Endothelial cell of umbilical vein (primary cell): ENCODE results near the gene CCDC30. TPM values are rescaled to one million over a fixed set of nuclear protein-coding genes. Genes with fewer than 3 reads are reported as not detected.

ENCODE experiments used
- BruUV-seq: library from RNA; stranded (reverse); fragments of 400-500 nt; replicated peaks from 2 replicates; lab custom pipeline; 2021; lab: Mats Ljungman, UMichigan
- CTCF ChIA-PET: fragments of 300-600, 350-600 bp; sonication (Branson Sonifier 250); formaldehyde crosslinking; loops from one replicate; lab custom pipeline; 2021; ENCODE audit warnings: antibody characterized with exemption, inconsistent platforms; lab: Charles Lee
- POLR2A ChIA-PET: fragments of 300-600, 350-600 bp; sonication (Branson Sonifier 250); formaldehyde crosslinking; loops from one replicate; lab custom pipeline; 2021; ENCODE audit warnings: antibody characterized with exemption, inconsistent platforms; lab: Charles Lee
- DNase-seq: peaks from one replicate; pipeline ENCODE4 v3.0.0-alpha.2; 2011; ENCODE audit warnings: low read depth, low spot score
- FAIRE-seq: peaks from 2 replicates; lab custom pipeline; 2011; peaks lifted over from hg19 to GRCh38; lab: Jason Lieb, UNC
- H2AFZ ChIP-seq: 2 replicates; pipeline ENCODE4 v1.6.0; 2012; ENCODE audit warnings: low read depth, low read length, control low read depth, inconsistent platforms
- H3K27ac ChIP-seq: 2 replicates; pipeline ENCODE4 v1.5.1; 2011; ENCODE audit warnings: low read depth, mild to moderate bottlenecking, control low read depth, low read length, moderate library complexity; ENCODE audit not compliant: insufficient read depth
- H3K27me3 ChIP-seq, 2 experiments: 2 replicates each; pipeline versions ENCODE4 v1.6.0 to v1.6.1; 2011; ENCODE audit warnings: low read length in 2 of 2, mixed read lengths in 1 of 2; ENCODE audit not compliant: control insufficient read depth in 2 of 2, insufficient read depth in 2 of 2
- H3K36me3 ChIP-seq, 2 experiments: 2 replicates in 1 of 2; 3 replicates in 1 of 2; pipeline ENCODE4 v1.5.1; 2011; ENCODE audit warnings: low read length in 2 of 2, mild to moderate bottlenecking in 1 of 2, moderate library complexity in 1 of 2; ENCODE audit not compliant: control insufficient read depth in 2 of 2, insufficient read depth in 2 of 2; ENCODE audit errors: extremely low read depth in 1 of 2
- H3K4me1 ChIP-seq: 3 replicates; pipeline ENCODE4 v1.5.1; 2011; ENCODE audit warnings: mild to moderate bottlenecking, low read length; ENCODE audit not compliant: control insufficient read depth, insufficient read depth; ENCODE audit errors: extremely low read depth
- H3K4me2 ChIP-seq: 2 replicates; pipeline ENCODE4 v1.6.1; 2011; ENCODE audit warnings: low read length, control low read depth, mixed read lengths; ENCODE audit not compliant: insufficient read depth
- H3K4me3 ChIP-seq, 3 experiments: fragments of 200-600 bp in 1 of 3; sonication (generic), shearing (Covaris generic) in 1 of 3; replicated peaks in 1 of 3; 2 replicates each; pipeline ENCODE4 v1.5.1; 2011 to 2016; ENCODE audit warnings: control low read depth in 3 of 3, low read length in 3 of 3, mild to moderate bottlenecking in 2 of 3, inconsistent platforms in 1 of 3, low read depth in 1 of 3, moderate library complexity in 1 of 3; ENCODE audit not compliant: insufficient read depth in 1 of 3
- H3K79me2 ChIP-seq: 2 replicates; pipeline ENCODE4 v1.6.0; 2012; ENCODE audit warnings: low read length, inconsistent platforms; ENCODE audit not compliant: control insufficient read depth, insufficient read depth
- H3K9ac ChIP-seq: replicated peaks from 2 replicates; pipeline ENCODE3; 2011; ENCODE audit warnings: low read length, control low read depth; ENCODE audit not compliant: insufficient read depth; ENCODE audit errors: extremely low read depth
- H3K9me1 ChIP-seq: replicated peaks from 3 replicates; pipeline ENCODE4 v1.6.0; 2011; ENCODE audit warnings: mild to moderate bottlenecking, low read length; ENCODE audit not compliant: control insufficient read depth, insufficient read depth; ENCODE audit errors: extremely low read depth
- H3K9me3 ChIP-seq: replicated peaks from 2 replicates; pipeline ENCODE4 v1.5.1; 2012; ENCODE audit warnings: low read length, inconsistent platforms; ENCODE audit not compliant: control insufficient read depth, insufficient read depth
- H4K20me1 ChIP-seq: replicated peaks from 2 replicates; pipeline ENCODE3; 2011; ENCODE audit warnings: mild to moderate bottlenecking, low read length; ENCODE audit not compliant: control insufficient read depth, insufficient read depth; ENCODE audit errors: extremely low read depth
- EZH2 ChIP-seq: IDR thresholded peaks from 2 replicates; pipeline ENCODE4 v1.6.1; 2012; ENCODE audit warnings: borderline replicate concordance, low read depth, mild to moderate bottlenecking, moderate library complexity, low read length, inconsistent platforms; ENCODE audit not compliant: severe bottlenecking
- FOS ChIP-seq: IDR thresholded peaks from 2 replicates; pipeline ENCODE4 v1.6.1; 2011; ENCODE audit warnings: mild to moderate bottlenecking, low read length, moderate library complexity, borderline replicate concordance; ENCODE audit not compliant: insufficient read depth
- GATA2 ChIP-seq: IDR thresholded peaks from 2 replicates; pipeline ENCODE4 v1.7.0; 2011; ENCODE audit warnings: low read depth, mild to moderate bottlenecking, moderate library complexity, mixed read lengths, low read length; ENCODE audit not compliant: insufficient read length, insufficient read depth
- JUN ChIP-seq: IDR thresholded peaks from 2 replicates; pipeline ENCODE4 v1.6.1; 2011; ENCODE audit warnings: borderline replicate concordance, low read depth; ENCODE audit not compliant: insufficient read length, insufficient read depth
- MYC ChIP-seq: IDR thresholded peaks from one replicate; pipeline ENCODE4 v1.6.1; 2011; ENCODE audit warnings: mild to moderate bottlenecking, low read depth, low read length
- POLR2A ChIP-seq: IDR thresholded peaks from 2 replicates; pipeline ENCODE4 v1.6.1; 2012; ENCODE audit warnings: low read depth, mild to moderate bottlenecking, control low read depth, low read length
- POLR2AphosphoS5 ChIP-seq: IDR thresholded peaks from 2 replicates; pipeline ENCODE4 v1.6.1; 2012; ENCODE audit warnings: low read depth, mild to moderate bottlenecking, control low read depth, low read length, moderate library complexity; ENCODE audit not compliant: insufficient read depth
- dilution Hi-C: fragments of 300-500 bp; cut with MboI; formaldehyde crosslinking; loops from one replicate; pipeline ENCODE4 v1.15.0; 2019; ENCODE audit warnings: low sequenced_read_pairs; ENCODE audit not compliant: extremely low pct_ligation_motif_present
- intact Hi-C: fragments of 100-400 bp; cut with micrococcal nuclease; formaldehyde crosslinking; loops from one replicate; pipeline ENCODE4 v1.10.0; 2022
- polyA plus RNA-seq, 4 experiments: library from polyadenylated mRNA; depleted of rRNA in 3 of 4; stranded (reverse) in 3 of 4; unstranded in 1 of 4; fragments of >200 nt; gene quantifications; 2 replicates each; pipeline versions ENCODE4 v1.2.1 to v1.2.3, GENCODE V29; 2011 to 2012; ENCODE audit warnings: missing spikeins in 1 of 4
- total RNA-seq: library from RNA; stranded (reverse); gene quantifications from 2 replicates; pipeline ENCODE4 v1.2.3, GENCODE V29; 2021
- TF ChIP-seq, protein P1 (sequence below): IDR thresholded peaks from 2 replicates; pipeline ENCODE4 v1.6.1; 2011; ENCODE audit not compliant: insufficient read depth, insufficient read length
- TF ChIP-seq, protein P2 (sequence below), 2 donors: IDR thresholded peaks; 1 replicate in 1 of 2; 2 replicates in 1 of 2; pipeline ENCODE4 v1.5.1; 2011; ENCODE audit warnings: low read length in 2 of 2, mild to moderate bottlenecking in 2 of 2, moderate library complexity in 2 of 2, control low read depth in 1 of 2, inconsistent platforms in 1 of 2, low read depth in 1 of 2; ENCODE audit not compliant: insufficient read depth in 1 of 2; ENCODE audit errors: extremely low read depth in 1 of 2

Gene CCDC30
- total and polyA plus RNA-seq, 2 donors (not counting 3 experiments of a cell fraction or from before 2014, with no cell fraction given) = 0.19 to 2.9 TPM

DNA sequence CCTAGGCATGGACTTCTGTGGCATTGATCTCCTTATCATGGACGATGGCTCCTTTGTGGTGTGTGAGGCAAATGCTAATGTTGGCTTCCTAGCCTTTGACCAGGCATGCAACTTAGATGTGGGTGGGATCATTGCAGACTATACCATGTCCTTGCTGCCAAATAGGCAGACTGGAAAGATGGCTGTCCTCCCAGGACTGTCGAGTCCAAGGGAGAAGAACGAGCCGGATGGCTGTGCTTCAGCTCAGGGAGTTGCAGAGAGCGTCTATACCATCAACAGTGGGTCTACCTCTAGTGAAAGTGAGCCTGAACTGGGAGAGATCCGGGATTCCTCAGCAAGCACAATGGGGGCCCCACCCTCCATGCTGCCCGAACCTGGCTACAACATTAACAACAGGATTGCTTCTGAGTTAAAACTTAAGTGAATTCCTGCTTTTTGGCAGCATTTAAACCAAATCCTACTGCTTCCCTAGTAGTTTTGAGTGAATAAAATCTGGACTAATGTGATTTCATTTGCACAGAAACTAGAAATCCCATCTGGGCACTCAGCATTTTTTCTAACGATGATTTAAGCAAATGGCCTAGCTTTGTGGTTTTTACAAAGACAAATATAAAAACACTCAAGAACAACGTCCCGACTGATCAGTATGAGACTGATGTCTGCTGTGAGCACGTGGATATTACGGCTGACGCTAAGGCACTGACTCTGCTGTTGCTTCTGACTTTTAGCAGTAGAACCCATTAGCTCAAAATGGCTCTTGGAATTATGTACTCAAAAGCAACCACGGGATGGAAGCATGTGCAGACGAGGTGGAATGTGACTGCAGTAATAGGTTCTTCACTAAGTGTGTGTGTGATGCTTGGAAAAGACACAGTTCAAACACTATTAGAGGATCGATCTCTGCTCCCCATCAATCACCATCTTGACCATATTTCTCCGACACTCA lies 48.3 kb upstream of the CCDC30 start:
- intact Hi-C loops = no loop called here
- H3K9me1 ChIP-seq = no peaks in the 10 kb centered on the region
- H3K79me2 ChIP-seq = no peaks in the 10 kb centered on the region
- H3K9ac ChIP-seq = no peak overlapping the region
- H2AFZ ChIP-seq = no peak overlapping the region
- no peak for DNase-seq
- no peaks in the 10 kb centered on the region for H4K20me1 ChIP-seq
- no peaks in the 10 kb centered on the region for H3K9me3 ChIP-seq
- TF ChIP-seq GATA2 (no peak), EZH2 (no peak), JUN (no peak), POLR2A (no peak), POLR2AphosphoS5 (no peak), FOS (no peak), MYC (no peak)
- TF ChIP-seq, protein P1, sequence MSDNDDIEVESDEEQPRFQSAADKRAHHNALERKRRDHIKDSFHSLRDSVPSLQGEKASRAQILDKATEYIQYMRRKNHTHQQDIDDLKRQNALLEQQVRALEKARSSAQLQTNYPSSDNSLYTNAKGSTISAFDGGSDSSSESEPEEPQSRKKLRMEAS = no peak
- TF ChIP-seq, protein P2, sequence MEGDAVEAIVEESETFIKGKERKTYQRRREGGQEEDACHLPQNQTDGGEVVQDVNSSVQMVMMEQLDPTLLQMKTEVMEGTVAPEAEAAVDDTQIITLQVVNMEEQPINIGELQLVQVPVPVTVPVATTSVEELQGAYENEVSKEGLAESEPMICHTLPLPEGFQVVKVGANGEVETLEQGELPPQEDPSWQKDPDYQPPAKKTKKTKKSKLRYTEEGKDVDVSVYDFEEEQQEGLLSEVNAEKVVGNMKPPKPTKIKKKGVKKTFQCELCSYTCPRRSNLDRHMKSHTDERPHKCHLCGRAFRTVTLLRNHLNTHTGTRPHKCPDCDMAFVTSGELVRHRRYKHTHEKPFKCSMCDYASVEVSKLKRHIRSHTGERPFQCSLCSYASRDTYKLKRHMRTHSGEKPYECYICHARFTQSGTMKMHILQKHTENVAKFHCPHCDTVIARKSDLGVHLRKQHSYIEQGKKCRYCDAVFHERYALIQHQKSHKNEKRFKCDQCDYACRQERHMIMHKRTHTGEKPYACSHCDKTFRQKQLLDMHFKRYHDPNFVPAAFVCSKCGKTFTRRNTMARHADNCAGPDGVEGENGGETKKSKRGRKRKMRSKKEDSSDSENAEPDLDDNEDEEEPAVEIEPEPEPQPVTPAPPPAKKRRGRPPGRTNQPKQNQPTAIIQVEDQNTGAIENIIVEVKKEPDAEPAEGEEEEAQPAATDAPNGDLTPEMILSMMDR (IDR thresholded peaks at IDR 0.05; ENCODE audit: extremely low read depth in 1 of 2, insufficient read depth in 1 of 2, low read depth in 1 of 2, low read length in 2 of 2) = no peak
- no TSS peak for BruUV-seq
- no peak for FAIRE-seq
- no peak overlapping the region for H3K4me2 ChIP-seq
- H3K27me3 ChIP-seq = peaks cover 10 to 15% of the 10 kb centered on the region in 2 experiments
- H3K4me1 ChIP-seq = no peaks in the 10 kb centered on the region
- no peaks in the 10 kb centered on the region for H3K36me3 ChIP-seq
- ChIA-PET POLR2A (interaction anchor here (0.6 kb wide), 1 partner anchor 30 kb away, joined by 7 read pairs; no protein-coding TSS in a partner anchor), CTCF (interaction anchor here (1.8 kb wide), 1 partner anchor 115 kb away, joined by 4 read pairs; no protein-coding TSS in a partner anchor)
- H3K4me3 ChIP-seq = no peak overlapping the region
- H3K27ac ChIP-seq = no peak overlapping the region
- dilution Hi-C loops = no loop called here
